ENCODE results near the gene PRPSAP1.

Gene PRPSAP1

DNA sequence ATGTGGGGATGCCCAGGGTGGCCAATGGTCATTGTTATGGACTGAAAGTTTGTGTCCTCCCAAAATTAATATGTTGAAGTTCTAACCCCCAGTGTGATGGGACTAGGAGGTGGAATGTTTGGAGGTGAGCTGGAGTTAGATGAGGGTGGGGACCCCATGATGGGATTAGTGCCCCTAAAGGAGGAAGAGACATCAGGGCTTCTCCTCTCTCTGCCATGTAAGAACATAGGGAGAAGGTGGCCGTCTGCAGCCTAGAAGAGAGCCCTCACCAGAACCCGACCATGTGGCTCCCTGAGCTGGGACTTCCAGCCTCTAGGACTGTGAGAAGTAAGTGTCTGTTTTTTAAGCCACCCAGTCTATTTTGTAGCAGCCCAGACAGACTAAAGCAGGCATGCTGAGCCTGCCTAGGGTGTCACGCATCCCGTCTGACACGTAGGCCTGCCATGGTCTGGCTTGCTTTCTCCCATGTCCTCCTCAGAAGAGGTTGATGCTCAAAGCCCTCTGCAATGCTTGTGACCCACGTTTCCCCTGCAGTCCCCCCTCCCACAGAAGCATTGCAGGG, 4.0 kb upstream of the PRPSAP1 start:
- TF ChIP-seq, protein P1, sequence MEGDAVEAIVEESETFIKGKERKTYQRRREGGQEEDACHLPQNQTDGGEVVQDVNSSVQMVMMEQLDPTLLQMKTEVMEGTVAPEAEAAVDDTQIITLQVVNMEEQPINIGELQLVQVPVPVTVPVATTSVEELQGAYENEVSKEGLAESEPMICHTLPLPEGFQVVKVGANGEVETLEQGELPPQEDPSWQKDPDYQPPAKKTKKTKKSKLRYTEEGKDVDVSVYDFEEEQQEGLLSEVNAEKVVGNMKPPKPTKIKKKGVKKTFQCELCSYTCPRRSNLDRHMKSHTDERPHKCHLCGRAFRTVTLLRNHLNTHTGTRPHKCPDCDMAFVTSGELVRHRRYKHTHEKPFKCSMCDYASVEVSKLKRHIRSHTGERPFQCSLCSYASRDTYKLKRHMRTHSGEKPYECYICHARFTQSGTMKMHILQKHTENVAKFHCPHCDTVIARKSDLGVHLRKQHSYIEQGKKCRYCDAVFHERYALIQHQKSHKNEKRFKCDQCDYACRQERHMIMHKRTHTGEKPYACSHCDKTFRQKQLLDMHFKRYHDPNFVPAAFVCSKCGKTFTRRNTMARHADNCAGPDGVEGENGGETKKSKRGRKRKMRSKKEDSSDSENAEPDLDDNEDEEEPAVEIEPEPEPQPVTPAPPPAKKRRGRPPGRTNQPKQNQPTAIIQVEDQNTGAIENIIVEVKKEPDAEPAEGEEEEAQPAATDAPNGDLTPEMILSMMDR (IDR thresholded peaks at IDR 0.05; ENCODE audit: low read depth, low read length, missing control alignments), result no peak
- H3K4me3 ChIP-seq (ENCODE audit: low read depth, low read length), result no peak overlapping the region
- DNase-seq (ENCODE audit: low read depth), result no peak

DNA sequence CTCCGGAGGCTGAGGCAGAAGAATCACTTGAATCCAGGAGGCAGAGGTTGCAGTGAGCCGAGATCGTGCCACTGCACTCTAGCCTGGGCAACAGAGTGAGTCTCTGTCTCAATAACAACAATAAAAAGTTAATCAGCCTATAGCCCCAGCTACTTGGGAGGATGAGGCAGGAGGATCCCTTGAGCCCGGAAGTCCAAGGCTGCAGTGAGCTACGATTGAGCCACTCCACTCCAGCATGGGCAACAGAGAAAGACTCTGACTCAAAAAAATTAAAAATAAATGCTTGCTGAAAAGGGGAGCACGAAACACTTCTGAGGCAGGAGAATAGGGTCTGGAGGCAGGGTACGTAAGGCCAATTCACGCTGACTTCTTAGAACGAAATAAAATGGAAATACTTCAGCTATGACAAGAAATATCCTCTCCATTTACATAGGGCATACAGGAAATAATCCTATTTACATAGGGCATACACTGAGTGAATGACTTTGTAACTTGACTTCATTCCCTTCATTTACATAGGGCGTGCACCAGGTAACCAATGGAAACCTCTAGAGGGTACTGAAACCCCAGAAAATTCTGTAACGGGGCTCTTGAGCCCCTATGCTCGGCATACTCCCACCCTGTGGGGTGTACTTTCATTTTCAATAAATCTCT, 3.2 kb upstream of the PRPSAP1 start:
- no peak for DNase-seq (ENCODE audit: low read depth)
- H3K4me3 ChIP-seq (ENCODE audit: low read depth, low read length), result no peak overlapping the region
- TF ChIP-seq, protein P1 (IDR thresholded peaks at IDR 0.05; ENCODE audit: low read depth, low read length, missing control alignments), result no peak

DNA sequence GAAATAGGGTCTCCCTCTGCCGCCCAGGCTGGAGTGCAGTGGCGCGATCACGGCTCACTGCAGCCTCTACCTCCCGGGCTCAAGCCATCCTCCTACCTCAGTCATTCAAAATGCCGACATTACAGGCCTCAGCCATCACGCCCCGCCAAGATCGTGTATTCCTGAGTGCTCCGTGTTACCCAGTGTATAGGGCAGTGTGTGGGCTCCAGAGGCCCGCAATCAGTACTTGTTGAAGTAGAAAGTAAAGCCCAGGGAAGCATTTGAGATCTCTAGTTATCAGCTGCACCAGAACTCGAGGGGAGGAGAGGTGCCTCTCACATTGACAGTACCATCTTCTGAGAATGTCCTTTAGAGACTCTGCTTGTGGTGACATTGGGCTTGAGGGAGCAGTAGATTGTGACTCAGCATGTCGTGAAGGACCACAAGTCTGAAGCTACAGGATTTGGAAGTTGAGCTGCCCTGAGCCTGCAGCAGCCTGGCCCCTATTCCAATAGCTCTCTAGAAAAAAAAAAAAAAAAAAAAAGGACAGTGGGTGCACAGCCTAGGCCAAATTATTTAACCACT, 1.1 kb upstream of the PRPSAP1 start:
- TF ChIP-seq, protein P1 (IDR thresholded peaks at IDR 0.05; ENCODE audit: low read depth, low read length, missing control alignments), result no peak
- no peak overlapping the region; the same call in 1 of the 2 replicates for H3K4me3 ChIP-seq (ENCODE audit: low read depth, low read length)
- DNase-seq (ENCODE audit: low read depth), result no peak

DNA sequence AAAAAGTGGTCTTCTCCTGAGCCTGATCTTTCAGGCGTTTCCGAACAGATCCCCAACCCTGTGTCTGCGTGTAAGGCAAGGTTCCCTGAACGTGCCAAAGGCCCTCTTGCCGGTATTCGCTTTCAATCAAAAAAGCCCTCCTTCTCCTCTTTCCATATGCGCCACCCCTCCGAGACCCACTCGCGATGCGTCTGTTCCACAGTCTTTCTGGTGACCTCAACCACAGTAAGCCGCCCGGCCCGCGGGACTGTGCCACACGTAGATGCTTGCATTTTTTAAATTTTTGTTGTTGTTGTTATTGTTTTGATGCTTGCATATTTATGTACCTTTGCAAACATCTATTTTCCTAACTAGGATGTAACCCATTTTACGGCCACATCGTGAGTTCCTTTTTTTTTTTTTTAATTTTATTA, 607 bp upstream of the PRPSAP1 start:
- H3K4me3 ChIP-seq (ENCODE audit: low read depth, low read length), result peak overlapping the region; percentile 71
- DNase-seq (ENCODE audit: low read depth), result no peak
- TF ChIP-seq, protein P1 (IDR thresholded peaks at IDR 0.05; ENCODE audit: low read depth, low read length, missing control alignments), result no peak

DNA sequence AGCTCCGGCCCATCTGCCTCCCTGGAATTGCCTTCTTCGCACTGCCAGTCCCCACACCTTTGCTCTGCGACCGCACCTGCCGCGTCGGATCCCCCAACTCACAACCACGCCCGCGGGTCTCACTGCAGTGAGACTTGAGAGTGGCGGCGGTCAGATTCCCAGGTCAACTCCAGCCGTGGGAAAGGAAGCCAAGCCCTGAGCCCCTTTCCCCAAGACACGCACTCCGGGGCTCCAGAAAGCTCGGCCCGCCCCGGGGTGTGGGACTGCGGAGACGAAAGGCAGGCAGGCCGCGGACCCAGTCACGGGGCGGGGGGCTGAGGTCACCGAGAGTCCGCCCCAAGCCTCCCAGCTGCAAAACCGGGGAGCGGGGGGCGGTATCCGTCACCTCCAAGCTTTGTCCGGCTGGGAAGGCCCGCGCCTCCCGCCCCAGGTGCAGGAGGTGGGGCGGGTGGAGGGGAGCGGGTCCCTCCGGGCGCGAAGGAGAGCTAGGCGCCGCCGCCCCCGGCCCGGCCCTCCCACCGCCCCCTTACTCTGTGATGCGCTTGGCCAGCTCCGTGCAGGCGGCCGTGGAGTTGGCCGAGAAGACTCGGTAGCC, 615 bp downstream of the PRPSAP1 start:
- H3K4me3 ChIP-seq (ENCODE audit: low read depth, low read length), result peak overlapping the region; percentile 71
- no peak for DNase-seq (ENCODE audit: low read depth)
- TF ChIP-seq, protein P1 (IDR thresholded peaks at IDR 0.05; ENCODE audit: low read depth, low read length, missing control alignments), result no peak

DNA sequence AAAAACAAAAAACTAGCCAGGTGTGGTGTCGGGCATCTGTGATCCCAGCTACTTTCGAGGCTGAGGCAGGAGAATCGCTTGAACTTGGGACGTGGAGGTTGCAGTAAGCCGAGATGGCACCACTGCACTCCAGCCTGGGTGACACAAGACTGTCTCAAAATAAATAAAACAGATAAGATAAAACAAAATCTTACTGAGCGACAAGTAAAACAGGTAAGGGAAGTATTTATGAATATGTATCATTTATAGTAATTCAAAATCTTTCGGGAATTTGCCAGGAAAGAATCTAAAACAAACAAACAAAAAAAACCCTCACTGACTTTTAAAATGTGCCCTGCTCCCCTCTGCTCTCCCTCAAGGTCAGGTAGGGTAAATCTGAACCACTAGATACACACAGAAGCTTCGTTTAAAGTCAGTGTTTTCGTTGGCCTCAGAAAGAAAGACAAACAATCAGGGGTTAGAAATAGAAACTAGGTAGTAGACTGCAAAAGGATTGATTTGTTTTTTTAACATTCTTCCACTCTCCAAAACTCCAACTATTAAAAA, 2.1 kb downstream of the PRPSAP1 start:
- TF ChIP-seq, protein P1 (IDR thresholded peaks at IDR 0.05; ENCODE audit: low read depth, low read length, missing control alignments), result no peak
- no peak overlapping the region for H3K4me3 ChIP-seq (ENCODE audit: low read depth, low read length)
- DNase-seq (ENCODE audit: low read depth), result no peak
